ENCODE measurements around the gene DHCR7. TPM values are rescaled to one million over a fixed set of nuclear protein-coding genes. Genes with fewer than 3 reads are reported as not detected.
A peak's percentile ranks its signal among the peaks of the same experiment; 100 is the strongest.

The DHCR7 gene
- total RNA-seq, 1 experiment from 2014 or later: 72.6 TPM

DNA sequence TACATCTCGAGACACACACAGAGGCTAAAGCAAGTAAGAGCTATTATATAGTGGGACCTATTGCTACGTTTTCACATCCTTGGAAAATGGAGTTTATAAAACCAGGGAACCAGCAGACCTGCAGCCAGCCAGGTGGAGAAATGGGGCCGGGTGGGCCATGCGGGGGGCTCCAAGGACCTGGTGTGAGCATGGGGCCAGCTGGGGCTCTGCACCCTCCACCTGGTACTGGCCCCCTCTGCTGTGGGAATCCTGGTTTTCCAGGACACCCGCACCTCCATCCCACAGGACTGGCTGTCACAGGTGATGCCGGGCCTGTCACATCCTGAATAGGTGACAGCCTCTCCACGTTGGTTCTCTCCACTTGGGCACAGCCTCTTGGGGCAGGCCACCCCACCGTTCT is 11.3 kb downstream of the DHCR7 start:
- H3K9me3 Mint-ChIP-seq (ENCODE audit: unreplicated experiment): no peaks in the 10 kb centered on the region
- ChIA-PET CTCF (interaction anchor here (1.4 kb wide), 1 partner anchor 12 kb away, joined by 3 read pairs; the partner anchor contains the start of gene DHCR7), POLR2A (interaction anchor here (1.0 kb wide), 1 partner anchor 11 kb away, joined by 3 read pairs; no protein-coding TSS in a partner anchor)
- H3K4me3 Mint-ChIP-seq (ENCODE audit: unreplicated experiment): no peak overlapping the region
- intact Hi-C loops (cut with micrococcal nuclease): no loop called here
- TF ChIP-seq, protein P1, sequence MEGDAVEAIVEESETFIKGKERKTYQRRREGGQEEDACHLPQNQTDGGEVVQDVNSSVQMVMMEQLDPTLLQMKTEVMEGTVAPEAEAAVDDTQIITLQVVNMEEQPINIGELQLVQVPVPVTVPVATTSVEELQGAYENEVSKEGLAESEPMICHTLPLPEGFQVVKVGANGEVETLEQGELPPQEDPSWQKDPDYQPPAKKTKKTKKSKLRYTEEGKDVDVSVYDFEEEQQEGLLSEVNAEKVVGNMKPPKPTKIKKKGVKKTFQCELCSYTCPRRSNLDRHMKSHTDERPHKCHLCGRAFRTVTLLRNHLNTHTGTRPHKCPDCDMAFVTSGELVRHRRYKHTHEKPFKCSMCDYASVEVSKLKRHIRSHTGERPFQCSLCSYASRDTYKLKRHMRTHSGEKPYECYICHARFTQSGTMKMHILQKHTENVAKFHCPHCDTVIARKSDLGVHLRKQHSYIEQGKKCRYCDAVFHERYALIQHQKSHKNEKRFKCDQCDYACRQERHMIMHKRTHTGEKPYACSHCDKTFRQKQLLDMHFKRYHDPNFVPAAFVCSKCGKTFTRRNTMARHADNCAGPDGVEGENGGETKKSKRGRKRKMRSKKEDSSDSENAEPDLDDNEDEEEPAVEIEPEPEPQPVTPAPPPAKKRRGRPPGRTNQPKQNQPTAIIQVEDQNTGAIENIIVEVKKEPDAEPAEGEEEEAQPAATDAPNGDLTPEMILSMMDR (IDR thresholded peaks at IDR 0.05; ENCODE audit: unreplicated experiment): no peak
- no peak overlapping the region for H3K27ac Mint-ChIP-seq (ENCODE audit: low read depth, unreplicated experiment)
- no peaks in the 10 kb centered on the region for H3K27me3 Mint-ChIP-seq (ENCODE audit: insufficient read depth, unreplicated experiment)
- H3K36me3 Mint-ChIP-seq (ENCODE audit: insufficient read depth, unreplicated experiment): peaks cover 36% of the 10 kb centered on the region
- no peak for DNase-seq (ENCODE audit: unreplicated experiment)
- peaks cover 14% of the 10 kb centered on the region for H3K4me1 Mint-ChIP-seq (ENCODE audit: insufficient read depth, unreplicated experiment)
- no TSS peak for BruUV-seq (replicated peaks)

DNA sequence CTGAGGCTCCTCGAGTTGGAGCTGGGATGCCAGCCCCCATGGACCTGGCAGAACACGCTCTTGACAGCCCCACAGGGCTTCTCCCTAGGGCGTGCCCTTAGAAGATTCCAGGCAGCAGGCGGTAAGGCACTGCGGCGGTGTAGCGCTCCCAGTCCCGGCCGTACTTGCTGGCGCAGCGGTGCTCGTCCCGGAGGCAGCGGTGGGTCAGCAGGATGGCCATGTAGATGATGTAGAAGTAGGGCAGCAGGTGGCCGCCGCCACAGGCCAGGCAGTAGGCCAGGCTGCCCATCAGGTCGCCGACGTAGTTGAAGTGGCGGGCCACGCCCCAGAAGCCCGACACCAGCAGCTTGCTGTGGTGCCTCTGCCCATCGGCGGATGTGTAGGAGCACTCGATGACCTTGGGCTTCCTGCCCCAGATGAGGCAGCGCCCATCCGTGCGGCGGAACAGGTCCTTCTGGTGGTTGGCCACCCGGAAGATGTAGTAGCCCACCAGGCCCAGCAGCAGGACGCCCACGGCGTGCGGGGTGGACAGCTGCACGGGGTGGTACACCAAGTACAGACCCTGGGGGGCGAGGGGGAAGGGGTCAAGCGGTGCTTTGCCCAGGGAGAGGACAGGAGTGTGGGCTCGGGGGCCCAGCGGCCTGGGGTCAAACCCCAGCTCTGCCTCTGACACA is 12.8 kb downstream of the DHCR7 start:
- POLR2A ChIA-PET: no interaction called here
- Mint-ChIP-seq H3K27ac (ENCODE audit: low read depth, unreplicated experiment) (no peak overlapping the region), H3K4me1 (ENCODE audit: insufficient read depth, unreplicated experiment) (peaks cover 14% of the 10 kb centered on the region), H3K27me3 (ENCODE audit: insufficient read depth, unreplicated experiment) (no peaks in the 10 kb centered on the region), H3K9me3 (ENCODE audit: unreplicated experiment) (no peaks in the 10 kb centered on the region), H3K4me3 (ENCODE audit: unreplicated experiment) (no peak overlapping the region), H3K36me3 (ENCODE audit: insufficient read depth, unreplicated experiment) (peaks cover 34% of the 10 kb centered on the region)
- BruUV-seq (replicated peaks): no TSS peak
- TF ChIP-seq, protein P1 (IDR thresholded peaks at IDR 0.05; ENCODE audit: unreplicated experiment): no peak
- CTCF ChIA-PET: no interaction called here
- intact Hi-C loops (cut with micrococcal nuclease): no loop called here
- no peak for DNase-seq (ENCODE audit: unreplicated experiment)

DNA sequence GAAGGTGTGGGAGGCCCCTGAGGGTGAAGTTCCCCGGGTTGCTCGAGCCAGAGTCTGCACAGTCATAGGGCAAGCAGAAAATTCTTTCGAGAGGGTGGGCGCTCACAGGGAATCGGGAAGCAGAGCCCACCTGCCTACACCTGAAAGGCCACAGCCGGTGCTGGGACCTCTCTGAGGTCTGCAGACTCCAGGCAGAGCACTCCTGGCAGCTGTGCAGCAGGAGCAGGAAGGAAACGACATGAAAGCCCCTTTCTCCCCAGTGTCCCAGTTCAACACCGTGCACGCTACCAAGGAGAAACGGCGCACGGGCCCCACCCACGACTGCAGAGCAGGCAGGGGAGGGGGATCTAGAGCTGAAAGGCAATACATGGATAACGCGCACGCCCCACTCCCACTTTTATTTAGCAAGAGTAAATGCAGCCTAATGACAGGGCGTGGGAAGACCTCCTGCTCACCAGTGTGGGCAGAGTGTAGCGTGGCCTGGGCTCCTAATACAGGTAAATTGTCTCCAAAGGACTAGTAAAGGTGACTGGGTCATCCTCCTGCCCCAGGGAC is 13.5 kb downstream of the DHCR7 start:
- H3K4me3 Mint-ChIP-seq (ENCODE audit: unreplicated experiment): no peak overlapping the region
- POLR2A ChIA-PET: no interaction called here
- H3K9me3 Mint-ChIP-seq (ENCODE audit: unreplicated experiment): no peaks in the 10 kb centered on the region
- H3K36me3 Mint-ChIP-seq (ENCODE audit: insufficient read depth, unreplicated experiment): peaks cover 27% of the 10 kb centered on the region
- peaks cover 14% of the 10 kb centered on the region for H3K4me1 Mint-ChIP-seq (ENCODE audit: insufficient read depth, unreplicated experiment)
- BruUV-seq (replicated peaks): TSS peak; percentile 57
- intact Hi-C loops (cut with micrococcal nuclease): no loop called here
- DNase-seq (ENCODE audit: unreplicated experiment): no peak
- TF ChIP-seq, protein P1 (IDR thresholded peaks at IDR 0.05; ENCODE audit: unreplicated experiment): no peak
- no peaks in the 10 kb centered on the region for H3K27me3 Mint-ChIP-seq (ENCODE audit: insufficient read depth, unreplicated experiment)
- no peak overlapping the region for H3K27ac Mint-ChIP-seq (ENCODE audit: low read depth, unreplicated experiment)
- CTCF ChIA-PET: interaction anchor here (1.1 kb wide), 1 partner anchor 15 kb away, joined by 3 read pairs; no protein-coding TSS in a partner anchor

DNA sequence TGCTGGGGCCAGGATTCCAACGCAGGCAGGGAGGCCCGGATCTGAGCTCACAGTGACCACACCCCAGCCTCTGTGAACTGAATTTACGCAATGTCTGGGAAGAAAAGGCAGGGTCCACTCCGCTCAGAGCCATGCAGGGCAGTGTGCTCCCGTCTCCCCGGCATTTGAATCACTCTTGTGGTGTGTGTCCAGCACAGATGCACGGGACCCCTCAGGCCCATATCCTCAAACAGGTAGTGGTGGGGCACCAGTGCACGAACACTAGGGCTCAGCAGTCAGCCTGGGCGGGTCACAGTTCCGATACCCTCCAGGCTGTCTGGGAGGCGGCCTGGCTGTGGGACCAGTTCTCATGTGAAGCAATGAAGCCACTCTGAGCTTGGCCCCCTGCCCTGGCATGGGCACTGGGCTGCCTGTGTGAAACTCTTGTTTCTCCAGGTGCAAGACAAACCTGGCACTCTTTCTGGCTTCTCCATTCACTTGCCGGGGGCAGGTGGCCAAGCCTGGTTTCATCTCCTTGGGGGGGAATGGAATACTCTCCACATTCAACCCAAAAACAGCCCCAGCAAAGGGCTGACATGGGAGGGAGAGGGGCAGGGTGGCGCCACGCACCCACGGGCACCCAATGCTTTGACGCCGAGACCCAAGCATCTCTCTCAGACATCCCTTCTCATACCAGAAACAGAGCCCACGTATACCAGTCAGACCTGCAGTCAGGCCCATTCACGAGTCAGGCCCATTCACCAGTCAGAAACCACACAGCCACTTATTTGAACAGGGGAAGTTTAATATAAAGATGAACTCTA is 14.3 kb downstream of the DHCR7 start:
- H3K27me3 Mint-ChIP-seq (ENCODE audit: insufficient read depth, unreplicated experiment): no peaks in the 10 kb centered on the region
- H3K9me3 Mint-ChIP-seq (ENCODE audit: unreplicated experiment): no peaks in the 10 kb centered on the region

More for the DNA sequence above, 14.3 kb downstream of the DHCR7 start:
- Mint-ChIP-seq H3K4me3 (ENCODE audit: unreplicated experiment) (peak overlapping the region; percentile 12), H3K27ac (ENCODE audit: low read depth, unreplicated experiment) (no peak overlapping the region), H3K36me3 (ENCODE audit: insufficient read depth, unreplicated experiment) (peaks cover 23% of the 10 kb centered on the region), H3K4me1 (ENCODE audit: insufficient read depth, unreplicated experiment) (peaks cover 19% of the 10 kb centered on the region)
- BruUV-seq (replicated peaks): no TSS peak
- intact Hi-C loops (cut with micrococcal nuclease): no loop called here
- TF ChIP-seq, protein P1 (IDR thresholded peaks at IDR 0.05; ENCODE audit: unreplicated experiment): no peak
- CTCF ChIA-PET: interaction anchor here (0.6 to 1.1 kb wide), 3 partner anchors 15 to 1125 kb away, joined by 3 read pairs; no protein-coding TSS in a partner anchor
- DNase-seq (ENCODE audit: unreplicated experiment): peak; percentile 77
- POLR2A ChIA-PET: interaction anchor here (0.6 to 3.3 kb wide), 3 partner anchors 14 to 1090 kb away, joined by 3 to 25 read pairs (median 3); partner anchors contain the start of gene DHCR7

Measured in MCF 10A (cell line).